Urinary bladder (tissue), 4 donors: ENCODE measurements around the gene ULK4. TPM values are rescaled to one million over a fixed set of nuclear protein-coding genes. Genes with fewer than 3 reads are reported as not detected.

Source experiments
- DNase-seq: peaks from one replicate; pipeline ENCODE4 v3.0.0-alpha.2; 2015; ENCODE audit errors: extremely low spot score
- H3K27ac ChIP-seq: one replicate; pipeline ENCODE4 v1.5.1; 2013; ENCODE audit warnings: low read depth, mild to moderate bottlenecking, moderate library complexity
- H3K36me3 ChIP-seq: one replicate; pipeline ENCODE4 v1.6.1; 2013; ENCODE audit warnings: mild to moderate bottlenecking, moderate library complexity; ENCODE audit not compliant: insufficient read depth
- H3K4me1 ChIP-seq: one replicate; pipeline ENCODE4 v1.6.1; 2013; ENCODE audit warnings: mild to moderate bottlenecking, moderate library complexity; ENCODE audit not compliant: insufficient read depth
- H3K4me3 ChIP-seq: one replicate; pipeline ENCODE4 v1.5.1; 2013; ENCODE audit warnings: low read depth, low read length
- WGBS: extraction: QIAGEN DNeasy Blood & Tissue Kit; methylation state at CpG from one replicate; pipeline ENCODE4 v1.1.7; 2013; 5-methylcytosine and 5-hydroxymethylcytosine counted together
- polyA plus RNA-seq: library from polyadenylated mRNA; stranded (reverse); fragments of 200-250 nt; gene quantifications from one replicate; pipeline ENCODE4 v1.2.3, GENCODE V29; 2013
- total RNA-seq: library from RNA; depleted of rRNA; stranded (reverse); fragments of >200 nt; gene quantifications from one replicate; pipeline ENCODE4 v1.2.3, GENCODE V29; 2014
- donor health status: healthy with polysubstance abuse.
- donor health status: healthy.

The ULK4 gene
- total RNA-seq, result 22.4 TPM
- 2.3 TPM for polyA plus RNA-seq

- DNase-seq, result peak; percentile 98
- WGBS, result under 1% methylated on average over 58 of the region's 58 CpGs
- H3K4me3 ChIP-seq, result peak within 1 kb of the TSS; percentile 81
- peak within 1 kb of the TSS; percentile 55 for H3K27ac ChIP-seq
- H3K36me3 ChIP-seq, result no peaks in the 10 kb centered on the region
- H3K4me1 ChIP-seq, result no peaks in the 10 kb centered on the region
Measured at GRCh38 chr3:41961751-41962679, at the start of gene ULK4. TSS of gene ULK4 (minus strand) at chr3:41962103. CDS start at chr3:41954759, 7,344 bp downstream.

- 61% methylated on average over 2 of the region's 2 CpGs for WGBS
- Histone ChIP-seq H3K4me3 (no peak overlapping the region), H3K27ac (no peak overlapping the region), H3K36me3 (no peaks in the 10 kb centered on the region), H3K4me1 (no peaks in the 10 kb centered on the region)
- DNase-seq, result no peak
Measured at GRCh38 chr3:42010530-42010929, 48.6 kb upstream of the ULK4 start.

GRCh38 chr3:42009456-42009855, 47.6 kb upstream of the ULK4 start:
- Histone ChIP-seq H3K27ac (no peak overlapping the region), H3K4me1 (no peaks in the 10 kb centered on the region), H3K36me3 (no peaks in the 10 kb centered on the region), H3K4me3 (no peak overlapping the region)
- DNase-seq, result no peak
- 91% methylated on average over 4 of the region's 4 CpGs for WGBS

GRCh38 chr3:42007785-42008184, 45.9 kb upstream of the ULK4 start:
- Histone ChIP-seq H3K4me3 (no peak overlapping the region), H3K36me3 (no peaks in the 10 kb centered on the region), H3K27ac (no peak overlapping the region), H3K4me1 (no peaks in the 10 kb centered on the region)
- WGBS, result 87% methylated on average over 3 of the region's 3 CpGs
- DNase-seq, result no peak

- DNase-seq, result no peak
- Histone ChIP-seq H3K4me1 (no peaks in the 10 kb centered on the region), H3K4me3 (no peak overlapping the region), H3K36me3 (no peaks in the 10 kb centered on the region), H3K27ac (no peak overlapping the region)
- WGBS, result 64% methylated on average over 4 of the region's 4 CpGs
Measured at GRCh38 chr3:42005401-42005800, 43.5 kb upstream of the ULK4 start.

GRCh38 chr3:42002790-42003189, 40.9 kb upstream of the ULK4 start:
- H3K27ac ChIP-seq, result no peak overlapping the region
- DNase-seq, result no peak
- 98% methylated on average over 4 of the region's 4 CpGs for WGBS
- no peak overlapping the region for H3K4me3 ChIP-seq
- H3K4me1 ChIP-seq, result no peaks in the 10 kb centered on the region
- no peaks in the 10 kb centered on the region for H3K36me3 ChIP-seq

- no peak overlapping the region for H3K4me3 ChIP-seq
- no peaks in the 10 kb centered on the region for H3K36me3 ChIP-seq
- no peaks in the 10 kb centered on the region for H3K4me1 ChIP-seq
- 89% methylated on average over 1 of the region's 1 CpG for WGBS
- no peak overlapping the region for H3K27ac ChIP-seq
- DNase-seq, result no peak
Measured at GRCh38 chr3:42001777-42002176, 39.9 kb upstream of the ULK4 start.

GRCh38 chr3:41999909-42000308, 38.0 kb upstream of the ULK4 start:
- Histone ChIP-seq H3K4me3 (no peak overlapping the region), H3K27ac (no peak overlapping the region), H3K4me1 (no peaks in the 10 kb centered on the region), H3K36me3 (no peaks in the 10 kb centered on the region)
- no peak for DNase-seq
- WGBS, result 75% methylated on average over 1 of the region's 1 CpG

- no peak overlapping the region for H3K4me3 ChIP-seq
- H3K36me3 ChIP-seq, result no peaks in the 10 kb centered on the region
- WGBS, result 27% methylated on average over 6 of the region's 6 CpGs
- no peaks in the 10 kb centered on the region for H3K4me1 ChIP-seq
- H3K27ac ChIP-seq, result no peak overlapping the region
- DNase-seq, result no peak
Measured at GRCh38 chr3:41997702-41998550, 36.0 kb upstream of the ULK4 start.

GRCh38 chr3:41991437-41991836, 29.5 kb upstream of the ULK4 start:
- no peaks in the 10 kb centered on the region for H3K4me1 ChIP-seq
- H3K36me3 ChIP-seq, result no peaks in the 10 kb centered on the region
- no peak for DNase-seq
- H3K4me3 ChIP-seq, result no peak overlapping the region
- no peak overlapping the region for H3K27ac ChIP-seq
- 61% methylated on average over 3 of the region's 3 CpGs for WGBS

- no peak overlapping the region for H3K4me3 ChIP-seq
- H3K27ac ChIP-seq, result no peak overlapping the region
- no peak for DNase-seq
- no peaks in the 10 kb centered on the region for H3K4me1 ChIP-seq
- H3K36me3 ChIP-seq, result no peaks in the 10 kb centered on the region
- WGBS, result 95% methylated on average over 3 of the region's 3 CpGs
Measured at GRCh38 chr3:41989518-41989917, 27.6 kb upstream of the ULK4 start.

- Histone ChIP-seq H3K4me3 (no peak overlapping the region), H3K36me3 (no peaks in the 10 kb centered on the region), H3K4me1 (no peaks in the 10 kb centered on the region), H3K27ac (no peak overlapping the region)
- 90% methylated on average over 5 of the region's 5 CpGs for WGBS
- no peak for DNase-seq
Measured at GRCh38 chr3:41987627-41988026, 25.7 kb upstream of the ULK4 start.

GRCh38 chr3:41986561-41986960, 24.7 kb upstream of the ULK4 start:
- no peak overlapping the region for H3K27ac ChIP-seq
- no peaks in the 10 kb centered on the region for H3K4me1 ChIP-seq
- no peak for DNase-seq
- 70% methylated on average over 2 of the region's 2 CpGs for WGBS
- H3K36me3 ChIP-seq, result no peaks in the 10 kb centered on the region
- no peak overlapping the region for H3K4me3 ChIP-seq

GRCh38 chr3:41985018-41985417, 23.1 kb upstream of the ULK4 start:
- H3K36me3 ChIP-seq, result no peaks in the 10 kb centered on the region
- no peak overlapping the region for H3K27ac ChIP-seq
- H3K4me3 ChIP-seq, result no peak overlapping the region
- WGBS, result 77% methylated on average over 1 of the region's 1 CpG
- DNase-seq, result no peak
- H3K4me1 ChIP-seq, result no peaks in the 10 kb centered on the region
